Measurements from ENCODE around the gene APBA2.
"Not testable (repeated sequence)": the region's sequence is repeated elsewhere in the genome, so short reads cannot be mapped to it uniquely, and the experiment has no call there.

Gene APBA2

GRCh38 chr15:29093696-29094343 is 208.0 kb downstream of the APBA2 start:
- DNase-seq = no peak

DNA sequence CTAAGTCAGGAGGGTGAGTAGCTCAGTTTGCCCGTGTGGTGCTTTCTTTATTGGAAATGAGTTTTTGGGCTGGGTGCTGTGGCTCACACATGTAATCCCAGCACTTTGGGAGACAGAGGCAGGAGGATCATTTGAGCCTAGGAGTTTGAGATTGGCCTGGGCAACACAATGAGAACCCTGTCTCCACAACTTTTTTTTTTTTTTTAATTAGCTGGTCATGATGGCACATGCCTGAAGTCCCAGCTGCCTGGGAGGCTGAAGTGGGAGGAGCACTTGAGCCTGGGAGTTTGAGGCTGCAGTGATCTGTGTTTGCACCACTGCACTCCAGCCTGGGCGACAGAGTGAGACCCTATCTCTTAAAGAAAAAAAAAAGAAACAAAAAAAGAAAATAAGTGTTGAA is 208.9 kb downstream of the APBA2 start:
- DNase-seq = no peak

DNA sequence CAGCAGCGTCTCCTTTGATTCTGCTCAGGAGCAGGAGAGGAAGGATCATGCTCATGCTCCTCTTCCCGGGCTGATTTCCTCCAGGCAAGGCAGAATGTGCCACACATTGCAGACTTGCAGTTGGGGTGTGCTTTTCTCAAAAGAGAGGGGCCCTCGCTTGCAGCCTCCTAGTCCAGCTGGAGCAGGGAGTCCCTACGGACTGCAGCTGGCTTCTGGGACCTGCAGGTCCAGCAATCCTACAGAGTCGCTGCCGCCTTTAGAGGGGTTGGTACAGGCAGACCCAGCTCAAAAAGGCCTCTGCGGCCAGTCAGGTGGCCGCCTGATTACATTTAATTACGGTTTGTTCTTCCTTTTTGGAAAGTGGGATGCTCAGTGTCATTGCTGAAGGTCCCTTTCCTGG is 210.0 kb downstream of the APBA2 start:
- DNase-seq = no peak

GRCh38 chr15:29097168-29097567 is 211.4 kb downstream of the APBA2 start:
- no peak for DNase-seq

GRCh38 chr15:29097971-29098370 is 212.2 kb downstream of the APBA2 start:
- no peak for DNase-seq

DNA sequence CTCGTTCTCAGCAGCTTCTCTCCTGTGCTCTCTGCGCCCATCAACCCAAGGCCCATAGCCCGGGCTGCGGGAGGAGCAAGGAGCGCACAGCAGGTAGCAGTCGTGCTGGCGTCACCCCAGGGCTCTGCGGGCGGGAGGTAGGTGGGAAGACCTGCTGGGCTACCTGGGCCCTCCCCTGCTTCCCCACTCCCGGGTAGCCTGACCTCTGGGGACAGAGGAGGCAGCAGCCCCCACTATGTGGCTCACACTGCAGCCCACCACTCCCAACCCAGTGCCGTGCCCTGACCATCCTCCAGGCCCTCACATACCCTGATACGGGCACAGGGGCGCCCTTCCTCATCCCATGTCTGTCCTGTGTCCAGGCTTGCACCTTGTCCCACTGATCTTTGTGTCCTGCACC is 212.9 kb downstream of the APBA2 start:
- DNase-seq = no peak

DNA sequence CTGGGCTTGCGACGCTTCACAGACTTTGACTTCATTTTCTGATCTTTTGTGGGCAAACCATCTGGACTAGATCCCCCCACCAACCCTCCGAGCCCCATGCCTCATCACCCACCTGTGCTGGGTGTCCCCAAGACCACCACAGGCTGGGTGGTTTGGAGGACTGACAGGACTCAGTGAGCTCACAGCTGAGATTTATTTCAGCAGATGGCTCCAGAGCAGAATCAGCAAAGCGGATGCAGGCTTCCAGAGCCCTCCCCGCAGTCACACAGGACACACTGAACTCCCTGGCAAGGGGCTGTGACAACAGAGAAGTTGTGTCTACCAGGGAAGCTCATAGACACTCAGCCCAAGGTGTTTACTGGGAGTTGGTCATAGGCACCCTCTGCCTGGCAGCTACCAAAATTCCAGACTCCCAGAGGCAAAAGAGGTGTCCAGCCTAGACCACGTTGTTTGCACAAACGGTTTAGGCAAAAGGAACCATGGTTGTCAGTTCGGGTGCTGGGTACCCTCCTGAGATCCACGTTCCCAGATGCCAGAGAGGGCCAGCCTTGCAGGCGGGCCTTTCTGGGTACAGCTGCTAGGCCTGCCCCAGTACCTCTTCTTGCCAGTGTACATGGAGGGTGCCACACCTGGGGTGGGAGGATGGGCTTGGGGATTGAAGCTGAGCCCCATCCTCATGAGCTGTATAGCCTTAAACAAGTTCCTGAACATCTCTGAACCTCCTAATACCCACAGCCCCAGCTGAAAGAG is 213.5 kb downstream of the APBA2 start:
- DNase-seq = no peak

DNA sequence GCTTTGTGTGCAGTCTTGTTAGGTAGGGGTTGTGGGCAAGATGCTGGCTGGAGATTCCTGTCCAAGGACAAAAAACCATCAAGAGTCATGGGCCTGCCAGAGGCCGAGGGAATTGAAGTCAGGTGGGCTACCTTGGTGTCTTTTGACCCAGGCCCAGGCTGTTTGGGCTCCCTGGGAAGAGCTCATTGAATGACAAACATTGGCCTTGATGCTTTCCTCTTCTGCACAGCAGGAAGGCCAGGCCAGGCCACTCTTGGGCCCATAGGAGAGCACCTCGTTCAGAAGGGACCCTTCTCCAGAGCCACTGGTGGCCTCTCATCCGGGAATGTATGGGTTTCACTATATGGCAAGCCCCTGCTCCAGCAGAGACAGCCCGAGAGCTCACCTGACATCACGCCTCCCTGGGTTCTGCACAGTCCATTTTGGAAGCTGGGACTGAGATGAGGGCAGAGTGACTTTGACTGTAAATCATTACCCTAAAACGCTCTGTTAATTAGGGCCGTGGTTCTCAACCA is 214.8 kb downstream of the APBA2 start:
- no peak for DNase-seq

DNA sequence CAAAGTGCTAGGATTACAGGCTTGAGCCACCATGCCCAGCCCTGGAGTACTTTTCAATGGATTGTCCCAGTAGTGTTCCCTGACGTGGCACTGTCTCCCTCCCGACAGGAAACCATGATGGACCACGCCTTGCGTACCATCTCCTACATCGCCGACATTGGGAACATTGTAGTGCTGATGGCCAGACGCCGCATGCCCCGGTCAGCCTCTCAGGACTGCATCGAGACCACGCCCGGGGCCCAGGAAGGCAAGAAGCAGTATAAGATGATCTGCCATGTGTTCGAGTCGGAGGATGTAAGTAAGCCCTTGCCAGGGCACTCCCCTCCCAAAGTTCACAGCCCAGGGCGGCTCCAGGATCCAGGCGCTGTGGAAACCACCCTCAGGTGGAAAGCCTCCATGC is 215.7 kb downstream of the APBA2 start:
- no peak for DNase-seq

GRCh38 chr15:29102173-29102794 is 216.5 kb downstream of the APBA2 start:
- not testable (repeated sequence) for DNase-seq

- no peak for DNase-seq
Measured at GRCh38 chr15:29102911-29103823, 217.4 kb downstream of the APBA2 start.

- no peak for DNase-seq
Measured at GRCh38 chr15:29103824-29104565, 218.2 kb downstream of the APBA2 start.

DNA sequence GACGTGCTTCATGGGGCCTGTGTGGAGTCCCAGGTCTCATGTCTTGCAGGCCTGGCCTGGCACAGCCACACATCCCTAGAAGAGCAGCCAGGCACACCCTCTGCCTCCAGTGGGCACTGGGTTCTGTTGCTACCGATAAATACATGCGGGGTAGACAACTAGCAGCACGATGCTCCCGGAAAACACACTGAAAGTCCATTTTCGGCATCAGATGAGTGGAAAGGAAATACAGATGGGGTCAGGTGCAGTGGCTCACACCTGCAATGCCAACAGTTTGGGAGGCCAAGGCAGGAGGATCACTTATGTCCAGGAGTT is 218.7 kb downstream of the APBA2 start:
- no peak for DNase-seq

GRCh38 chr15:29105151-29105854 is 219.5 kb downstream of the APBA2 start:
- DNase-seq = no peak

DNA sequence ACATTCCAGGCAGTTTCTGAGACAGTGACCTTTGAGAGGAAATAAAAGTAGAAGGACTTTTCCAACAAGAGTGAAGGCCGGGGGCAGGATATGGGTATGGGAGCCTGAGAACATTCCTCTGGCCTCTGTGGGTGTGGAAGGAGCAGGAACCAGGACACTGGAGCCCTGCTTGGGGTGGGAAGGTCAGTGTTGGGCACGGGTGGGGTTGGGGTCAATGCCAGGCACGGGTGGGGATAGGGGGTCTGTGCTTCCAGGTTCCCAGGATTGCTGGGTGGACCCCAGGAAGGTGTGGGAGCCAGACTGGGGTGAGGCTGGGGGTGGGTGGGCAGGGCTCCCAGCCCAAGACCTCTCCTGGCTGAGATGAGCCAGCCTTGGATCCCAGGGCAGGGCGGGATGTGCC is 220.3 kb downstream of the APBA2 start:
- no peak for DNase-seq

DNA sequence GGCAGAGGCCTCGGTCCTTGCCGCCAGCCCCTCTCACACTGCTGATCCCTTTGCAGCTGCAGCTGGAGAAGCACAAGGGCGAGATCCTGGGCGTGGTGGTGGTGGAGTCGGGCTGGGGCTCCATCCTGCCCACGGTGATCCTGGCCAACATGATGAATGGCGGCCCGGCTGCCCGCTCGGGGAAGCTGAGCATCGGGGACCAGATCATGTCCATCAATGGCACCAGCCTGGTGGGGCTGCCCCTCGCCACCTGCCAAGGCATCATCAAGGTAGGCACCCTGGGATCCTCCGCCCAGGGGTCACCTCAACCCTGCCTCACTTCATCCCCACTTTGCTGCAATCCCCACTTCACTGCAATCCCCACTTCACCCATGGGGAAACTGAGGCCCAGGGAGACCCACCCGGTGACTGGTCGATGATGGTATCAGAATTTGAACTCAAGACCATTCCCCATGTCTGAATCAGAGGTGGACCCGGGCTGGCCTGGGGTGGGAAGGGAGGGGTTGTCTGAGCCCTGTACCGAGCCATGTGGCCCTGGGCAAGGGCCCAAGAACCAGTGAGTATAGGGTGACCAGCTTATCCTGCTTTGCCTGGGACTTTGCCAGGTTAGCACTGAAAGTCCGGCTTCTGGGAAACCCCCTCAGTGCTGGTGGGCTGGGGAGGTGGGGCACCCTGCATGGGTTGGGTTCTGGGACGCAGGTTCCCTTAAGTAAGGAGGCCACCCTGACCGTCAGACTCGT is 220.9 kb downstream of the APBA2 start:
- no peak for DNase-seq

- DNase-seq = no peak
Measured at GRCh38 chr15:29107291-29107890, 221.6 kb downstream of the APBA2 start.

DNA sequence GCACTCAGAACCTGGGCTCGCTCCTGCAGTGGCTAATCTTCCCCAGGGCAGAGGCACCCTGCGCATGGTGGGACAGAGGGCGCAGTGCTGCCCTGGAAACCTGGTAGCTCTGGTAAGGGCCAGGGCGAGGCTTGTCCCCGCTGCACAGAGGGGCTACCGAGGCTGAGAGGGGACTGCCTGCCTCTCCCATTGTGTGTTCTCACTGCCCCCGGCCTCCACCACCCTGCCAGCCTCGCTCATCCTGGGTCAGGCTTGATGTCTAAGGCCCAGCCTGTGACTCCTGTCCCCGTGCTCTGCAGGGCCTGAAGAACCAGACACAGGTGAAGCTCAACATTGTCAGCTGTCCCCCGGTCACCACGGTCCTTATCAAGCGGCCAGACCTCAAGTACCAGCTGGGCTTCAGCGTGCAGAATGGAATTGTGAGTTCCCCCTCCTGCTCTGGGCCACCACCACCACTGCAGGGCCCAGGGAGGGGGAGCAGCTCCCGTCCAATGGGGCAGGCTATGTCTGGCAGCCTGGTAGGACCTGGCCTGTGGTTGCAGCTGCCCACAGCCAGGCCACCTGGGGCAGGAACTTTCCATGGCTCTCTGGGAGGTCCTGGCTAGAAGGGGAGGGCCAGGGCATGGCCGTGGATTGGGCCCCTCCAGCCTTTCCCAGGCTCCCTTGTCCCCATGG is 222.3 kb downstream of the APBA2 start:
- DNase-seq = no peak

GRCh38 chr15:29109762-29110161 is 224.0 kb downstream of the APBA2 start:
- DNase-seq = no peak

DNA sequence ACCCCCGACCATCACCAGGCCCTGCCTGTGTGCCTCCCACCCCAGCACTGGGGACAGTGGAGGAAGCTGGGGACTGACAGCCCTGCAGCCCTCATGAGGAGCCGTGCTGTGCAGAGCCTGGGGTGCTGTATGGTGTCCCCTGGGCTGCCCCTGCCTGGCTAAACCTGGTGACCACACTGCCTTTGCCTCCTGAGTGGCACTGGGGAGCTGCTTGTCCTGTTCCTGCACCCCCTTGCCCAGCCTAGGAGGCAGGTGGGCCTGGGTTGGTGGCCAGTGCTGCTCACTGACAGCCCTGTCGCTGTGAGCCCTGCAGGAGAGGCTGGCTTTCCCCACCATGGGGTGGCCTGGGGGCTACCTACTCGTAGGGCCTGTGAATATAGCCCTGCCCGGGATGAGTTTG is 224.4 kb downstream of the APBA2 start:
- no peak for DNase-seq

All from NCI-H146 (cell line).